Left renal pelvis (tissue), 4 donors: Measurements from ENCODE around the gene GPR146. TPM values are rescaled to one million over a fixed set of nuclear protein-coding genes. Genes with fewer than 3 reads are reported as not detected.

Experiments
- DNase-seq, 4 donors: peaks; one replicate each; pipeline ENCODE4 v3.0.0-alpha.2; 2013; ENCODE audit warnings: low read depth in 4 of 4, low spot score in 3 of 4
- polyA plus RNA-seq, 4 donors: library from polyadenylated mRNA; unstranded; fragments of 120-200 nt; gene quantifications; one replicate each; pipeline ENCODE4 v1.2.1, GENCODE V29; 2013; ENCODE audit not compliant: insufficient read length in 4 of 4

Gene GPR146
- polyA plus RNA-seq, 4 donors: 1.7 to 4.6 (median 4.2) TPM

DNA sequence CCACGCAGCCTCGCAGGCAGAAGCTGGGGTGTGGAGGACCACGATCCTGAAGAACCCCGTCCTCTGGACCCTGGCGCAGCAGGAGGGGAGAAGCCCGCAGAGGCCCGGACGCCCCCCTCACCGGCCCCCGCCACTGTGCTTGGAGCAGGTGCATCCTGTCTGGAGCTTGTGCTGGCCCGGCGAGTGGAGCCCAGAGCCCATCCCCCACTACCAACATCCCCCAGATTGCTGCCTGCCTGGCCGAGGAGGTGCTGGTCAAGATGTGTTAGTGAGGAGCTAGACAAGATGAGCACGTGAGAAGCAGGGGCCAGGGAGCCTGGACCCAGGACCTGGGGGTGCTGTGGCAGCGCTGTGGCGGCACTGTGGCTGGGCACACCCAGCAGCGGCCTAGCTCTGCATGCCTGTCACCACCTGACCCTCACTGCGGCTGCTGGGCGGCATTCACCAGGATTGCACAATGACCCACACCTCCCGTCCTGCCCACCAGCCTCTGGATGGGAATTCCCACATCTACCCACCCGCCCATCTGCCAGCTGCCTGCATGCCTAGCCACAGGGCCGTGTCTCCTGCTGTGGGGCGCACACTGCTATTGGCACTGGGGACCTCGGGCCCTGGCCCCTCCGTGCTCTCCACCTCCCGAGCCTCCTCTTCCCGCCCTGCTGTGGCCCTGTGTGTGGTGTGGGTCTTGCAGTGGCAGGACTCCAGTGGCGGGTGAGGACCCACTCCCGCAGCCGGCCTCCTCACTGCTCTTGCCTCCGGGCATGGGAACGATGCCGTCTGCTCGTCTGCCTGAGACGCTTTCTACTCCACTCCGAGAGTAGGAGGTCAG is 11.8 kb downstream of the GPR146 start:
- DNase-seq: no peak

DNA sequence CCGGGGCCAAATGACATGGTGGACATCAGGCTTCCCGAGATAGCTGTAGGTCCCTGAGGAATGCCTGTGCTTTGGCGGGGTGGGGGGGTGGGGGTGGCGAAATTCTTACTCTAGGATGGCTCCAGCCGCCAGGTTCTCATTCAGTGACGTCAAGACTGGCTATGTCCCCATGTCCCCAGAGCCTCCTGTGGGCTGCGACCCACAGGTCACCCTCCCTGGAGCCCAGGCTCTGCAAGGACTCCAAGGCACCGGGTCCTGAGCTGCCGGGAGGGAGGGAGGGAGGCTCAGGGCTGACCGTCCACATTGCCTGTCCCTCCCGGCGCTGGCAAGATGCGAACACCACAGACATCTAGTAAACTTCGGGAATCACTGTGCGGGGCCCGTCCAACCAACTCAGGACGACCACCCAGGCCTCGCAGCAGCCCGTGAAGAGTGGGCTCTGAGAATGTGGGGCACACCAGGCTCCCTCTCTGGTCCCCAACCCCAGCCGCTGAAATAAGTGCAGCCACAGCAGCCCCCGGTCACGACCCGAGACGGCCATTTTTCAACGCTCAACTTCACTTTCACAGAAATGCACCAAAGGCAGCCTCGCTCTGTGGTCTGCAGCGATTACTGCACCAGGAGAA is 12.6 kb downstream of the GPR146 start:
- DNase-seq: no peak

DNA sequence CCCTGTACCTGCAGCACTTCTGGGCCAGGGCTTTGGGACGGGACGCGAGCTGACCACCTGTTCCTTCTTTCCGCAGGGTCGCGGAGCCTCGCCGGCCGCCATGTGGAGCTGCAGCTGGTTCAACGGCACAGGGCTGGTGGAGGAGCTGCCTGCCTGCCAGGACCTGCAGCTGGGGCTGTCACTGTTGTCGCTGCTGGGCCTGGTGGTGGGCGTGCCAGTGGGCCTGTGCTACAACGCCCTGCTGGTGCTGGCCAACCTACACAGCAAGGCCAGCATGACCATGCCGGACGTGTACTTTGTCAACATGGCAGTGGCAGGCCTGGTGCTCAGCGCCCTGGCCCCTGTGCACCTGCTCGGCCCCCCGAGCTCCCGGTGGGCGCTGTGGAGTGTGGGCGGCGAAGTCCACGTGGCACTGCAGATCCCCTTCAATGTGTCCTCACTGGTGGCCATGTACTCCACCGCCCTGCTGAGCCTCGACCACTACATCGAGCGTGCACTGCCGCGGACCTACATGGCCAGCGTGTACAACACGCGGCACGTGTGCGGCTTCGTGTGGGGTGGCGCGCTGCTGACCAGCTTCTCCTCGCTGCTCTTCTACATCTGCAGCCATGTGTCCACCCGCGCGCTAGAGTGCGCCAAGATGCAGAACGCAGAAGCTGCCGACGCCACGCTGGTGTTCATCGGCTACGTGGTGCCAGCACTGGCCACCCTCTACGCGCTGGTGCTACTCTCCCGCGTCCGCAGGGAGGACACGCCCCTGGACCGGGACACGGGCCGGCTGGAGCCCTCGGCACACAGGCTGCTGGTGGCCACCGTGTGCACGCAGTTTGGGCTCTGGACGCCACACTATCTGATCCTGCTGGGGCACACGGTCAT is 13.3 kb downstream of the GPR146 start:
- no peak for DNase-seq

DNA sequence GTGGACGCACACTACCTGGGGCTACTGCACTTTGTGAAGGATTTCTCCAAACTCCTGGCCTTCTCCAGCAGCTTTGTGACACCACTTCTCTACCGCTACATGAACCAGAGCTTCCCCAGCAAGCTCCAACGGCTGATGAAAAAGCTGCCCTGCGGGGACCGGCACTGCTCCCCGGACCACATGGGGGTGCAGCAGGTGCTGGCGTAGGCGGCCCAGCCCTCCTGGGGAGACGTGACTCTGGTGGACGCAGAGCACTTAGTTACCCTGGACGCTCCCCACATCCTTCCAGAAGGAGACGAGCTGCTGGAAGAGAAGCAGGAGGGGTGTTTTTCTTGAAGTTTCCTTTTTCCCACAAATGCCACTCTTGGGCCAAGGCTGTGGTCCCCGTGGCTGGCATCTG is 14.0 kb downstream of the GPR146 start:
- no peak for DNase-seq

DNA sequence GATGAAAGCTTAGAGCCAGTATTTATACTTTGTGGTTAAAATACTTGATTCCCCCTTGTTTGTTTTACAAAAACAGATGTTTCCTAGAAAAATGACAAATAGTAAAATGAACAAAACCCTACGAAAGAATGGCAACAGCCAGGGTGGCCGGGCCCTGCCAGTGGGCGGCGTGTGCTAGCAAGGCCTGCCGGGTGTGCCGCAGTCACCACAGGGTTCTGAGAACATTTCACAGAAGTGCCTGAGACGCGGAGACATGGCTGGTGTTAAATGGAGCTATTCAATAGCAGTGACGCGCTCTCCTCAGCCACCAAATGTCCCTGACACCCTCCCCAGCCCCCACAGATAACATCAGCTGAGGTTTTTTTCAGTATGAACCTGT is 14.5 kb downstream of the GPR146 start:
- no peak for DNase-seq

DNA sequence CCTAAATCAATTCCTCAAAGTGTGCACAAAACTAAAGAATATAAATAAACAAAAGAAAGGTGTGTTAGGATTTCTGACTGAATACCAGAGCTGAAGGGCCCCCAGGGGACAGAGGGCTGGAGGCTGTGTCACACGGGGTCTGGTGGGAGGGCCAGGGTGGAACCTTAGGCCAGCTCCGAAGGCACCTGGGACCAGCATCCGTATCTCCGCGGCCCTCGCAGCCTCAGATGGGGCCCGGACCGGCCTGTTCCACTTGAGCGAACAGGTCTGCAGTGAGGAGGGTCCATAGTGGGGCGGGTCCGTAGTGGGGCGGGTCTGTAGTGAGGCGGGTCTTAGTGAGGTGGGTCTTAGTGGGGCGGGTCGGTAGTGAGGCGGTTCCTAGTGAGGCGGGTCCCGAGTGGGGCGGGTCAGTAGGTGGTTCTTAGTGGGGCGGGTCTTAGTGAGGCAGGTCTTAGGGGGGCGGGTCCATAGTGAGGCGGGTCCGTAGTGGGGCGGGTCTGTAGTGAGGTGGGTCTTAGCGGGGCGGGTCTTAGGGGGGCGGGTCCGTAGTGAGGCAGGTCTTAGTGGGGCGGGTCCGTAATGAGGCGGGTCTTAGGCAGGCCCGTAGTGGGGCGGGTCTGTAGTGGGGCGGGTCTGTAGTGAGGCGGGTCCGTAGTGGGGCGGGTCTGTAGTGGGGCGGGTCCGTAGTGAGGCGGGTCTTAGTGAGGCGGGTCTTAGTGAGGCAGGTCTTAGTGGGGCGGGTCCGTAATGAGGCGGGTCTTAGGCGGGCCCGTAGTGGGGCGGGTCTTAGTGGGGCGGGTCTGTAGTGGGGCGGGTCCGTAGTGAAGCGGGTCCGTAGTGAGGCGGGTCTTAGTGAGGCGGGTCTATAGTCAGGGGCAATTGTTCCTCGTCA is 15.1 kb downstream of the GPR146 start:
- peak in 1 of 4 donors; percentile 63 for DNase-seq

DNA sequence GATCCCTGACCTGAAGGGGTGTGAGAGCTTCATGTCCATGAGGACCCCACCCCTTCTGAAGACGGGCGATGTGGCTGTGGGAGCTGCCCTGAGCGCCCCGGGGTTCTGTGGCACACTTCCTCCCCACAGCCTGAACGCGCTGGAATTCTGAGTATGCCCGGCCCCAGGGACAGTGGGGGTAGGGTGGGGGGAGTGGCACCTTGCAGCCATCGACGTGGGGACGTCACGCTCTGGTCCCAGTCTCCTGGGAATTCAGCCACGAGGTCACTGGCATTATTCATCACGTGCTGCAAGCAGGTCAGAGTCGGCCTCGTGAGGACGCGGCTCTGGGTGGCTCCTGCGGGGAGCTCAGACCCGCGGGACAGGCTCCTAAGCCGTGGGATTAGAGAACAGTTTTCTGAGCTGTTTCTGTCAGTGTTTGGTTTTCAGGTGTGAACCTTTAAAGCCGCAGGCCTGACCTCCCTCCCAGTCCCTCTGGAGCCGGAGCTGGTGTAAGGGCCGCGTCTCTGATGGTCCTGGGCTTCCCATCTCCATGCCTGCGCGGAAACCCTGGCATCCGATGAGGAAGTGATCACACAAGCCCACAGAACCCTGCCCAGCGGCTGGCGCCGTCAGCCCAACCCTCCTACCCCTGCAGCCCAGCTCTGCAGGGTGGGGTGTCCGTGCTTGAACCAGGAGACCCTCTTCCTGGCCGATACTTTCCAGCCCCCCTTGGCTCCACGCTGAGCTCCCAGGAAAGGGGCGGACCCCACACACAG is 16.1 kb downstream of the GPR146 start:
- no peak for DNase-seq

DNA sequence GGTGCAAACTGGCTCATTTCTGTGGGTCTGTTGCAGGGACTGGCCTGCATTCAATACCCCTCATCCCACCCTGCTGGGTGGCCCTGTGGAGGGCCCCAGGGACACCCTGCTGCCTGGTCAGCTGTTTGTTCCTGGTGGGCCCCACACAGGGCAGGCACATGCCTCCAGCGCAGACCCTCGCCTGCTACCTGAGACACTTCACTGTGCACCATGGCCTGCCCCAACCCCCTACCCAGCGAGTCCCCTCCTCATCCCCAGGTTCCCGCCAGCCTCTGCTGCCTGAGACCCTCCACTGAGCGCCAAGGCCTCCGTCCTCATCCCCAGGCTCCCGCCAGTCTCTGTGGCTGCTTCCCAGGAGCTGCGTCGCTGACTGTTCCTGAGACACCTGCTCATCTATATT is 16.8 kb downstream of the GPR146 start:
- DNase-seq: no peak

DNA sequence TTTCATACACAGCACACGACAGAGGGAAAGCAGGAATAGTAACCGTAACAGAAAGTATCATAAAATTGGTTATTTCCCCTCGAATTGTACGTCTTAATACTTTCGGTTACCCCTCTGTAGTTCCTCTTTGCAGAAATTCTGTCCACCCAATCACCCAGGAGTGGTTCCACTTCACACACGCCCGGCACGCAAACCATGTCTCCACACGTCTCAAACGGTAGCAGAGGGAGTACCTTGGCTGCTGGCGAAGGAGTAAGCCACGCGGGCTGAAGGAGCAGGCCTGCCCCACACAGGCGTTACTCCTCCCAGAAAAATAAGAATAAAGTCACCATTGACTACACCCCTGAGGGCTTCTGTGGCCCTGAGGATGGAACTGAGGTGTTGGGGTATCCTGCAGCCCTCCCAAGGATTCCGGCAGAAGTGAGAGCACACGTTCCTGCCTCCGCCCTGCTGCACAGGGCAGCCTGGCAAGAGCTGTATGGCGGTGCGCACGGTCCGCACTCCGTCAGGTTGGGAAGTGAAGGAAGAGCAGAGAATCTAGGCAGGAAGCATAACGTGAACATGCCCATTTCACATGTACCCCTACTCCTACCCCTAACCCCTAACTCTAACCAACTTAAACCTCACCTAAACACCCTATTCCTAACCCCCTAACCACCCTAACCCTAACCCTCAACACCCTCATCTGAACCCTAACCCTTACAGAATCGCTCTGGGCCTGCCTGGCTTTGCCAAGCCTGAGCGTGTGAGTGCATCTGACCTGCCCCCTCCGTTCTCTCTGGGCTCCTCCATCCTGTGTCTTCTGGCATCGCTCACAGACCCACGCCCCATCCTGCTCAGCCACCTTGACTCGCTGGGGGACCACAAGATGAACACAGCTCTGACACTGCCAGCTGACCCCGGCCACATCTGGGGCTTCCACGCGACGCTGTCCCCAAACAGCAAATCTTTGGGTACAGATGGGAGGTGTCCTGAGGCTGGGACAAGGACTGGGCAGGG is 18.2 kb downstream of the GPR146 start:
- DNase-seq: no peak

DNA sequence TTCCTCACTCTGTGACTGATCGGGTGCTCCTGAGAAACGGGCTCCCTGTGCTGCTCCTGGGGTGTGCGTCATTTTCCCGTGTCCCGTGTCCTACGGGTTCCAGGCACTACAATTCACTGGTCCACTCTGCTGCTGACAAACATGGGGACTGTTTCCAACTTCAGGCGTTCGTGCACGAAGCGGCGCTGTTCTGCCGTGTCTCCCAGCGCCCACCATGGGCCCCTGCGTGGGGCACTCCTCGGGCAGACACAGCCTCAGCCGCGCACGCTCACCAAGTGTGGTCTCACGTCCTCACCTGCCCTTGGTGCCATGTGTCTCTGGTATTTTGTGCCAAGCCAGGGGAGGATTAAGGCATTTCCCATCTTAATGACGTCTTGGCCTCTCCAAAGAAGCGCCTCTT is 19.0 kb downstream of the GPR146 start:
- no peak for DNase-seq

DNA sequence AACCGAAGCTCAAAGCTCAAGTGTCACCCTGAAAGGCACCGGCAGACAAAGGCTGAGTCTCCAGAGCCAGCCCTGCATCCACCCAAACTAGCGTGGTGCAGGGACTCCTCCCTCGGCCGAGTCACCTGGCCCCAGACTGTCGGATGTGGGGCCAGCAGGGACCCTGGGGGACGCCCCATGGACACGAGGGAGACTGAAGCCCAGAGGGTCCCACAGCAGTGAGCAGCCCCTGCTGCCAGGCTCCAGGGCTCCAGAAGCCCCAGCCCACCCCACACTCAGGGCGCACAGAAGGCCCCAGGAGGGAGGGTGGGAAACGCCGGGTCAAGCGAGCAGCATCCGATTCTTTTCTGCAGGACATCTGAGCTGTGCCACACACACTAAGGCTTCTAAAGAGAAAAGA is 20.2 kb downstream of the GPR146 start:
- DNase-seq: no peak

DNA sequence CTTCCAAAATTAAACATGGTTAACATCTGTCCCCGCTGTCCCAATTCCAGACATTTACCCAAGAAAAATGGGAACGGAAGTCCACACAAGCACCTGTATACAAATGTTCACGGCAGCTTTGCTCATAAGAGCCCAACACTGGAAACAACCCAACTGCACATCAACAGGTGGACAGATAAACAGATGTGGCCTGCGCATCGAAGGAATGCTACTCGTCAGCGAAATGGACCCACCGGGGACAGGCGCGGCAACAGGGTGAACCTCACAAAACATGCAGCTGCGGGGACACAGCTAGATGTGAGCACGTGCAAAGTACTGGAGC is 20.9 kb downstream of the GPR146 start:
- no peak for DNase-seq

DNA sequence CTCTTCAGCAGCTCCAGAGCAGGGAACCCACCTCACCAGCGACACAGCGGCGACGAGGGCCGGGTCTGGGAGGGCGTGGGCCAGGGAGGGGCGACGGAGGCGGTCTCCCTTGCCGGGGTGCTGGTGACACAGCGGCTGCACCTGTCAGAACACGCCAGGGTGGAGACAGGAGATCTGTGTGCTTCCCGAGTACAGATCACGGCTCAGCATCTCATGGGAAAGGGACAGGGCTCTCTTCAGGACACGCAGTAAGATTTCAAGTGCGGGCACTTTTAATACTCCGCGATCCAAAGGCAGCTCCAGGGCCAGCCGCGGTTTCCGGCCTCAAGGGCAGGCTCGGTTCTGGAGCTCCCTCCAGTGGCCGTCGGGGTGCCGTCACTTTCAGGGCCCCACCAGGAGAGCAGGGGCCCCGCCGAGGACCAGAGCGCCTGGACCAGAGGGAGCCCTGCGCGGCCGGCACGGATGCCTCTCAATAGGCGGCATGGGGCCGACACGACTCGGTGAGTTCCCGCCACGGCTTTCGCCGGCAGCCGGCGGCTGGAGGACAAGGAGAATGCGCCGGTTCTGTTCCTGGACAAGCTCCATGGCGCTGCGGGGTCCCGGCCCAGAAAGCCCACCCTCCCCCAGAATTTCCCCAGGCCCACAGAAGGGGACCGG is 21.4 kb downstream of the GPR146 start:
- DNase-seq: no peak

DNA sequence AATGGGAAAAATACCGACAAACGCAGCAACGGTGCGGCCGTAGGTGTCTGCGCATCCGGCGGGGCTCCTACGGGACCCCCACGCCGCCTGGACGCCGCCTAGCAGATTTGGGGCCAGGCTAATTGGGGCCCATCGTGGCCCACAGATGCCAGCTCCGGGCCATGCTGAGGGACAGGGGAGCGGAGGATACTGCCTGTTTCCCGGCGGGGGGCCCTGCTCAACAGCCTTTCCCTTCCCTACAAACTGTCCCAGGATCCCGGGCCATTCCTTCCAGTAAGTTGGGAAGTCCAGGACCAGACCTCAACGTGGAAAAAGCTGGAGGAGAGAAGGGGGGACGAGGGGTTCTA is 21.9 kb downstream of the GPR146 start:
- no peak for DNase-seq

DNA sequence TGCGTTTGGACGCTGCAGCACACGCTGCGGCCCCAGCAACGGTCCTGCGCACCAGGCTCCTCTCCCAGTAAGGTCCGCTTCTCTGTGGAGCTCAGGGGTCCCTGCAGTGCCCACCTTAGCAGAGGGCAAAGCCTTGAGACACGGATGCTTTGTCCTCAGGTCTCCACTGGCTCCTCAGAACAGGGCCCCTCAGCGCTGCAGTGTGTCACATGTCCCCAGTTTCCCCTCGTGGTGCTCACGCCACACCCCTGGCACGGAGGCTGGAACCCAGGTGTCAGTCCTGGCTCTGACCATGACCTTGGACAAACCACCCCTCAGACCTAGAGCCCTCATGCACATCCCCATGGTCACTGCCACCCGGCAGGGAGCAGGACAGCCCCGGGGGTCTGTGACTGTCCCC is 23.7 kb downstream of the GPR146 start:
- DNase-seq: no peak

DNA sequence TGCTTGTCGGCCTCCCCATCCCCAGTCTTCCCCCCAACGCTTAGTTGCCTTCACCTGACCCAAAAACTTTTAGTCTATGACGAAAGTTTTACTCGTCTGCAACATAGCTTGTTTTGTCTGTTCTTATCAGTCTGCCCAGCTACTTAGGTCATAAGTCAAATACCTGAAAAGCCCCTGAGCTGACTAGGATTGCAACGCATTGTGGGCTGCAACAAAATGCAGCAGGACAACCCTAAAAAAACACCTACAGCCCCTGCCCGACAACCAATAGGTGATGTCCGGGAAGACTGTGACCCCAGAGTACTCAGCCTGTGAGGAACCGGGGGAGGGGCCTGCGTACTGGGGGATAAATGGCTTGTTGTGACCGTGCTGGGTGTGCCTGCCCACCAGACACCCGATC is 24.3 kb downstream of the GPR146 start:
- no peak for DNase-seq

DNA sequence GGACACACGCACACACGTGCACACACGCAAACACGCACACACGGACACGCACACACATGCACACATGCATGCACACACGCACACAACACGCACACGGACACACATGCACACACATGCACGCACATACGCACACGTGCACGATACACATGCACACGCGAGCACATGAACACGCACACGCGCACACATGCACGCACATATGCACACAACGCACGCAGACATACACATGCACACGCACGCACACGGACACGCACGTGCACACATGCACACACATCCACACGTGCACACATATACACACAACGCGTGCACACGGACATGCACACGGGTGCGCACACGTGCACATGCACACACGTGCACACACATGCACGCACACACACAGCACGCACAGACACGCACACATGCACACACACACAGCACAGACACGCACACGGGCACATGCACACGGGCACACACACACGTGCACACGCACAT is 26.2 kb downstream of the GPR146 start:
- DNase-seq: no peak

DNA sequence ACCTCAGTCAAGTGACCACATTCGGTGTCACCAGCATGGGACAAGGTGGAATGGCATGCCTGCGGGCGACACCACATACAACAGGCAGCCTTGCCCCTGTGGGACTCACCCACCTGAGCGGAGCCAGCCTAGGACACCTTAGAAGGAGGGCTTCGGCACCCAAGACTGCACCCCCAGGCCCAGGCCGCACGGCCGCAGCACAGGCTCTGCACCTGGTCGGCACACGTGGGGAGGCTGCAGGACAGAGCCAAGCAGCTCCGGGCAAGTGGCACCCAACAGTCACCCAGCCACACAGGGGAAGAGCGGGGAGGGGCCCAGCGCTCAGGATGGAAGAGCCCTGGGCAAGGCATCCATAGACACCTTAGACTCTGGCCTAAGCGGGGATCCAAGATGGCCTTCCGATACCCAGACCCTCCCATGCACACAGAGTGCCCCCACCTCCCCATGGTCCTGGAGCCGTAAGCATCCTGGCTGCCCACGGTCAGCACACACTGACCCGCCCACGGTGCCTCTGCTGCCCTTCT is 27.4 kb downstream of the GPR146 start:
- DNase-seq: no peak
